HG02588 (cell line): ENCODE data around the gene ARHGAP21.

ENCODE experiments used
- ATAC-seq: cut with Tn5 transposase; IDR thresholded peaks from one replicate; pipeline ENCODE4 v1.9.1; 2021; ENCODE audit warnings: mild to moderate bottlenecking, moderate library complexity; ENCODE audit not compliant: unreplicated experiment

ARHGAP21 gene

GRCh38 chr10:24542314-24543270 is 181.1 kb downstream of the ARHGAP21 start:
- ATAC-seq = no peak

DNA sequence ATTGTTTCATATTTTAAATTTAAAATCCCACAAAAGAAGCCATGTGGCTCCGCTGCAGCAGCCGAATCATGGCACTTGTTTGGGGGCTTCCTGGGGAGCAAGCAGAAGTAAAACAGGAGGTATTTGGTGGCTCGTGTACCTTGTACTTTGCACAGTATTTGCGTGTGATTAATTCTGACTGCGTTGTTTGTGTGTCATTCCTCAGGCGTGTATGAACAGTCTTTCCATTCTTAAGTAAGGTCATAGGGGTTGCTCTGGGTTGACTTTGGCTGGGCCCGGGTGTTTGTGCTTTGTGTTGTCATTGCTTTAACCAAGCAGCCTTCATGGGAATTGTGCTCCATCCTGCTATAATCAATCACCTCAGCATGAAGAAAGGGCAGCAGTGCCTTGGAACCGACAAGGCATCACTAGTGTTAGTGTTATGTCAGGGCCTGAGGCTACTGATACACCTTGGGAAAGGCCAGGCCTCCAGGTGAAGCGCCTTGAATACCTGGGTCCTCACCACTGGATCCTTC is 182.4 kb downstream of the ARHGAP21 start:
- ATAC-seq = no peak

- ATAC-seq = no peak
Measured at GRCh38 chr10:24536636-24537035, 187.1 kb downstream of the ARHGAP21 start.

DNA sequence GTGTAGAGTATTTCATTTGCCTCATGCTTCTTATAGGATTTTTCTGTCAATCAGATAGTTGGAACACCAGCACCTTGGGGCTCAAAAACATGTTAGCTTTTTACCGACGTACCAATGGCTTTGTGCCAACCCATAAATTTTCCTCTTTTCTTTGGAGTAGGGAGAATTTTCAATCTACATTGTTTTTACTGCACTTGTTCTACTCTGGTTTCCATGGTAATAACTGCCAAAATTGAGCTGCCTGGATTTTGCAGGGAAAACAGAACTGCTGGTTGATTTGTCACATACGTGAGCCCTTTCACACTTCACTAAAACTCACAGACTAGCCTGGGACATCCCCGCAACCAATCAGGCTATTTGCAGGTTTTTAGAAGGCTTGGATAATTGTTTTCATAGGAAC is 189.7 kb downstream of the ARHGAP21 start:
- no peak for ATAC-seq
